HG02759 (cell line): ENCODE results near the gene NUBP2.

Experiments
- ATAC-seq: cut with Tn5 transposase; IDR thresholded peaks from one replicate; pipeline ENCODE4 v1.9.1; 2021; ENCODE audit warnings: mild to moderate bottlenecking, moderate library complexity; ENCODE audit not compliant: unreplicated experiment

The NUBP2 gene

DNA sequence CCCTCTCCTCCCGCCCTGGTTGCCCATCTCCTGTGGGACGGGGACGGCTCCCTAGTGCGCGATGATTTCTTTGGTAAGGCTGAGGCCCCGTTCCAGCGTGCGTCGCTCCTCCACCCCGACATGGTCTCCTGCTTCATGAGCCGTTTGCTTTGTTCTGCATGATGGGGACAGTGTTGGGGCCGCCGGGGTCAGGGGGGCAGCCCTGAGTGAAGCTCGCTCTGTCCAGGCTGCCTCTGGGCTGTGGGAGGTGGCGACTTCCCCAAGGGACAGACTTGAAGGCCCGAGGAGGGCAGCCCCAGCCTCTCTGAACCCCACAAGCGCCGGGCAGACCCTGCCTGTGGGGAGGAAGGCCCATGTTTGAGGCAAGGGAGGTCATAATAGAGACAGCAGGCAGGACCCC lies 23.8 kb upstream of the NUBP2 start:
- ATAC-seq = no peak

GRCh38 chr16:1759511-1759910 lies 23.2 kb upstream of the NUBP2 start:
- ATAC-seq = no peak

DNA sequence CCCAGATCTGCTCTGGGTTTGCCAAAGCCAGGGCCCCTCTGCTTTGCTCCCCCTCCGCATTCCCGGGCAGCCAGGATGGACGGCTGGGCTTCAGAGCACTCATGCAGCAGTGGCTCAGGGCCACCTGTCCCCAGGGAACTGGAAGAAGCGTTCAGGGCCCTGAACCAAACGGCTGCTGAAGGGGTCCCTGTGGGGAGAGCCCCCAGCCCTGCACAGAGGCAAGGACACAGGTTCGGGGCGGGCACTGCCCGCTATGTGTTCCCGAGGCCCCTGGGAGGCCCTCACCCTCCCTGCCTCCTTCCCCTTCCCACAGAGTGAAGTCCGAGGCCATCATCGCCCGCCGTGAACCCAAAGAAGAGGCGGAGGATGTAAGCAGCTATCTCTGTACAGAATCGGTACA lies 21.8 kb upstream of the NUBP2 start:
- no peak for ATAC-seq

DNA sequence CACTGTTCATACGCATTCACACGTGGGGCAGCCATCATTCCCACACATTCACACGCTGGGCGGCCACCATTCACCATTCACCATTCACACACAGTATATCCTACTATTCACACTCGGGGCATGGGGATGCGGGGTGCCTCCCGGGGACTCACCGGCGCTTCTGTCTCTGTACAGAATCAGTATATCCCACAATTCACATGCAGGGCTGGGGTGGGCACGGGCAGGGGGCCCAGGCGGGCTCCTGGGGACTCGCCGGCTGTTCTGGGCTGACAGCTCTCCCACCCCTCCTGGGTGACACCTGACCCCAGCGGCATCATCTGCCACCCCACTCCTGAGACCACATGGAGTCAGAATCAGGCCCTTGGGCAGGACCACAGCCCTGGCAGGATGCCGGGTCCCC lies 21.0 kb upstream of the NUBP2 start:
- ATAC-seq = no peak

GRCh38 chr16:1762196-1762878 lies 20.4 kb upstream of the NUBP2 start:
- ATAC-seq = no peak

DNA sequence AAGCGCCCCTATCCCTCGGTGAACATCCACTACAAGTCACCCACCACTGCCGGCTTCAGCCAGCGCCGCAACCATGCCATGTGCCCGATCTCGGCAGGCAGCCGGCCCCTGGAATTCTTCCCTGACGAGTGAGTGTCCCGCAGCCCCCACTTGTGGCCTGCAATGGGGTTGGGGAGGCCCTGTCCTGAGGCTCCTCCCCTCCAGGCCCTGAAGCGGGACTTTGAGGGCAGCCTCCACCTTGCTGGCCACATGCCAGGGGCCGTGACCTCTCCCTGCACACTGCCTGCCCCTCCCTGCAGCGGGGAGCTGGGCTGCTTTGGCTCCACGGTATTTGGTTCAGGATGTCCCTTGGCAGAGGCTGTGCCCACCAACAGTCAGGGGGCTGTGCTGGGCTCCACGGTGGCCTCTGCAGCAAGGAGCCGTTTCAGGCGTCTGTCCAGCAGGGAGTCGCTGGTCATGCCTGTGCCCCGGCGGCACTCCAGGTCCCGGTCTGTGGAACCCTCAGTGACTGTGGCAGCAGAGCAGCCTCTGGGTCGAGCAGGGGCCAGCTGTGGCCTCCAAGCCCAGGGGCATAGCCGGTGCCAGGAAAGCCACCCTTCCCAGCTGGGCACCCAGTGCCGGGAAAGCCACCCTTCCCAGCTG lies 19.8 kb upstream of the NUBP2 start:
- ATAC-seq = no peak

DNA sequence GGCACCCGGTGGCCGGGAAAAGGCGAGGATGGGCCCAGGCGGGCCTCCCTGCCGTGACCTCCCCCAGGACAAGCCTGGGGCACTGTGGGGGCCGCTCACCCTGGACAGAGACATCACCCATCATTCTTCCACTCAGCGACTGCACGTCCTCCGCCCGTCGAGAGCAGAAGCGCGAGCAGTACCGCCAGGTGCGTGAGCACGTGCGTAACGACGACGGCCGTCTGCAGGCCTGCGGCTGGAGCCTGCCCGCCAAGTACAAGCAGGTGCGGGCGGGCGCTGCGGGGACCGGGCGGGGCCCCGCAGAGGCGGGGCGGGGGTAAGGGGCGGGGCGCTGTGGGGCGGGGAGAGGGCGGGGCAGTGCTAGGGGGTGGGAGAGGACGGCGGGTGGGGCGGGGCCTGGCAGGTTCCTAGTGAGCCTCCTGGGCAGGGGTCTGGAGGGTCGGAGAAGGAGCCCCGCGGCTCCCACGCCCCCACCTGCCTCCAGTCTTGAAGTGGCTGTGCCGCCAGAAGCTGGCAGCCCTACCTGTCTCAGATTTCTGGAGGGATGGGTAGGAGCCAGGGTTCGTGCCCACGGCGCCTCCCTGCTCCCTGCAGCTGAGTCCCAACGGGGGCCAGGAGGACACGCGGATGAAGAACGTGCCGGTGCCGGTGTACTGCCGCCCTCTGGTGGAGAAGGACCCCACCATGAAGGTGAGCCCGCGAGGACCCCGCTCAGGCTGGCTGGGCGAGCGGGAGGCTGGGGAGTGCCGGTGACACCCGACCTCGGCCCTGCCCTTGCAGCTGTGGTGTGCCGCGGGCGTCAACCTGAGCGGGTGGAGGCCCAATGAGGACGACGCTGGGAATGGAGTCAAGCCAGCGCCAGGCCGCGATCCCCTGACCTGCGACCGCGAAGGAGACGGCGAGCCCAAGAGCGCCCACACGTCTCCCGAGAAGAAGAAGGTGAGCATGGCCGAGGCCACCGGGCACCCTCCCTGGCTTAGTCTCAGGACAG lies 18.9 kb upstream of the NUBP2 start:
- no peak for ATAC-seq

- ATAC-seq = no peak
Measured at GRCh38 chr16:1764971-1765370, 17.8 kb upstream of the NUBP2 start.

- no peak for ATAC-seq
Measured at GRCh38 chr16:1765826-1766225, 16.9 kb upstream of the NUBP2 start.

DNA sequence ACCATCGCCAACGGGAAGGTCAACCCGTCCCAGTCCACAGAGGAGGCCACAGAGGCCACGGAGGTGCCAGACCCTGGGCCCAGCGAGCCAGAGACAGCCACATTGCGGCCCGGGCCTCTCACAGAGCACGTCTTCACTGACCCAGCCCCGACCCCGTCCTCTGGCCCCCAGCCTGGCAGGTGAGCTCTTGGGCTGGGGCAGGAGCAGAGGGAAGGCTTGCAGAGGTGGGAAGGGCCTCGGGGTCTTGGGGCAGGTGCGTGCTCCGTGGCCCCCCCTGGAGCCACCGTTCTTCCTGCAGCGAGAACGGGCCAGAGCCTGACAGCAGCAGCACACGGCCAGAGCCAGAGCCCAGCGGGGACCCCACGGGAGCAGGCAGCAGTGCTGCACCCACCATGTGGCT lies 16.5 kb upstream of the NUBP2 start:
- ATAC-seq = no peak

DNA sequence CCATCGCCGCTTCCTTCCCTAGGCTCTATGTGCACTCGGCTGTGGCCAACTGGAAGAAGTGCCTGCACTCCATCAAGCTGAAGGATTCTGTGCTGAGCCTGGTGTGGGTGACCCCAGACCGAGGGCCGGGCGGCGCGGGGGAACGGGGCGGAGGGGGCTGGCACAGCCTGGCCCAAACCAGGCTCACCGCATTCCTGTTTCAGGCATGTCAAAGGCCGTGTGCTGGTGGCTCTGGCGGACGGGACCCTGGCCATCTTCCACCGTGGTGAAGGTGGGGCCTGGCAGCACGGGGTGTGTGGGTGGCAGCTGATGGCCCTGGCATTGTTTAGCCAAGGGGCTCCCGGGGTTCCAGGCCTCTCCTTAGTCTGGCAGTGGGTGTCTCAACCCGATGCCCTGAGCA lies 16.1 kb upstream of the NUBP2 start:
- ATAC-seq = no peak

DNA sequence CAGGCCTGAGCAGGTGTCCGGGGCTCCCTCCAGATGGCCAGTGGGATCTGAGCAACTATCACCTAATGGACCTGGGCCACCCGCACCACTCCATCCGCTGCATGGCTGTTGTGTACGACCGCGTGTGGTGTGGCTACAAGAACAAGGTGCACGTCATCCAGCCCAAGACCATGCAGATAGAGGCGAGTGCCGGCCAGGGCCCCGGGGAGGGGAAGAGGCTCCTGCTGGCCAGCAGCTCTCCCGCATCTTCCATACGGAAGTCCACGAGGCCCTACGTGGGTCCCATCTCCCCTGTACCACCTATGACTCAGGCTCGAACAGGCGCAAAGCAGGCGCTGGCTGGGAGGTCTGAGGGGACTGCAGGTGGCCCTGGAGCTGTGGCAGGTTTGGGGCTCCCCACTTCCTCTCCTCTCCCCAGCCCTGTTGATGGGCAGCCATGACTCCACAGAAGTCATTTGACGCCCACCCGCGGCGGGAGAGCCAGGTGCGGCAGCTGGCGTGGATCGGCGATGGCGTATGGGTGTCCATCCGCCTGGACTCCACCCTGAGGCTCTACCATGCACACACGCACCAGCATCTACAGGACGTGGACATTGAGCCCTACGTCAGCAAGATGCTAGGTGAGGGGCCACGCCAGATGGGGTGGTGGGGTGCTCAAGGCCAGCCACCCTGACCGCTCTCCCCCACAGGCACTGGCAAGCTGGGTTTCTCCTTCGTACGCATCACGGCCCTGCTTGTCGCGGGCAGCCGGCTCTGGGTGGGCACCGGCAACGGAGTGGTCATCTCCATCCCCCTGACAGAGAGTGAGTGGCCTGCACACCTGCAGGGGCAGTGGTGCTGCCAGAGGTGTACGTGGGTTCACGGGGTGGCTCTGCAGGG lies 15.4 kb upstream of the NUBP2 start:
- ATAC-seq = no peak

DNA sequence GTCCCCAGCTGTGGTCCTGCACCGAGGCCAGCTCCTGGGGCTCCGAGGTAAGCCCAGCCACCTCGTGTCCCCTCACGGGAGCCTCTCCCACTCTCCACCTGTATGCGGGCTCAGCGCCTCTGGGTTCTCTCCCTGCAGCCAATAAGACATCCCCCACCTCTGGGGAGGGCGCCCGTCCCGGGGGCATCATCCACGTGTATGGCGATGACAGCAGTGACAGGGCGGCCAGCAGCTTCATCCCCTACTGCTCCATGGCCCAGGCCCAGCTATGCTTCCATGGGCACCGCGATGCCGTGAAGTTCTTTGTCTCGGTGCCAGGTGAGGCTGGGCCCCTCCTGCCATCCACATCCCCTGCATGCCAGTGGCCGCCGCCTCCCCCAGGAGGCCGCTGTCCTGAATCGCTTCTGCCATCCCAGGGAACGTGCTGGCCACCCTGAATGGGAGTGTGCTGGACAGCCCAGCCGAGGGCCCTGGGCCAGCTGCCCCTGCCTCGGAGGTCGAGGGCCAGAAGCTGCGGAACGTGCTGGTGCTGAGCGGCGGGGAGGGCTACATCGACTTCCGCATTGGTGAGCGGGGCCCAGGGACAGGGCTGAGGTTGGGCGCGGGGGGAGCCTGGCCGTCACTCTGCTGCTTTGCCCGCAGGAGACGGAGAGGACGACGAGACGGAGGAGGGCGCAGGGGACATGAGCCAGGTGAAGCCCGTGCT lies 14.5 kb upstream of the NUBP2 start:
- ATAC-seq = no peak

GRCh38 chr16:1768767-1769401 lies 13.9 kb upstream of the NUBP2 start:
- ATAC-seq = no peak

DNA sequence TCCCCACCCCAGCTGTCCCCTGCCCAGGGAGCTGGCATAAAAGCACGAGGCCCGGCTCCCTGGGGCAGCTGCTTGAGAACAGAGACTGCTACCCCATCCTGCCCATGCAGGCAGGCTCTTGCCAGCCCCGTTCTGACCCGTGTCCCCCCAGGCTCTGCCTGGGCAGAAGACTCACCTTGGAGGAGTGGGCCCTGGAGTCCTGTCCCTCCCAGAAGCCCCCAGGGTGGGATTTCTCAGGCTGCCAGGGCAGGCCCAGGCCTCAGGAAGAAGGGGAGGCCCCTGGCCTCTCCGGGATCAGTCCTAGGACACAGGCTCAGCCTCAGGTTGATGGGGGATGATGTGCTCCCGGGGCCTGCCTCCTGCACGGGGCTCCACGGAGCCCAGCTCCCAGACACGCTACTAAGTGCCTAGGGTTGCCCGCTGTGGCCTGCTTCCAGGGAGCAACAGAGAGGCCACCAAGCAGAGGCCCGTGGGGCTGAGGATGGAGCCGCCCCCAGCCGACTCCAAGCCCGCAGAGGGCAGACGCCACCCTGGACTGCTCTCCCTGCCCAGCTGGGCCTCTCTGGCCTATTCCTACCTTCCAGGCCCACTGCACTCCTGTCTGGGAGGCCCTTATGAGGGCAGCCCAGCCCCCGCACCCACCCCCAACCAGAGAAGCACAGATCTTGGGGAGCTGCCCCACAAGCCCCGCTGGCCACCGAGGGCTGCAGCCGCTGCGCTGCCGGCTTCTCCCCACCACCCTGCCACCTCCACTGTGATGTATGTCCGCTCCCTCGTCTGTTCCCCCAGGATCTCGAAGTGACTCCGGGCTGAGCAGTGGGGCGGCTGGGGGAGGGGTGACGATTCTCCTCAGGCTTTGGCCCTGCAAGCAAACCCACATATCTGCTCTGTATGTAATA lies 13.1 kb upstream of the NUBP2 start:
- ATAC-seq = no peak

DNA sequence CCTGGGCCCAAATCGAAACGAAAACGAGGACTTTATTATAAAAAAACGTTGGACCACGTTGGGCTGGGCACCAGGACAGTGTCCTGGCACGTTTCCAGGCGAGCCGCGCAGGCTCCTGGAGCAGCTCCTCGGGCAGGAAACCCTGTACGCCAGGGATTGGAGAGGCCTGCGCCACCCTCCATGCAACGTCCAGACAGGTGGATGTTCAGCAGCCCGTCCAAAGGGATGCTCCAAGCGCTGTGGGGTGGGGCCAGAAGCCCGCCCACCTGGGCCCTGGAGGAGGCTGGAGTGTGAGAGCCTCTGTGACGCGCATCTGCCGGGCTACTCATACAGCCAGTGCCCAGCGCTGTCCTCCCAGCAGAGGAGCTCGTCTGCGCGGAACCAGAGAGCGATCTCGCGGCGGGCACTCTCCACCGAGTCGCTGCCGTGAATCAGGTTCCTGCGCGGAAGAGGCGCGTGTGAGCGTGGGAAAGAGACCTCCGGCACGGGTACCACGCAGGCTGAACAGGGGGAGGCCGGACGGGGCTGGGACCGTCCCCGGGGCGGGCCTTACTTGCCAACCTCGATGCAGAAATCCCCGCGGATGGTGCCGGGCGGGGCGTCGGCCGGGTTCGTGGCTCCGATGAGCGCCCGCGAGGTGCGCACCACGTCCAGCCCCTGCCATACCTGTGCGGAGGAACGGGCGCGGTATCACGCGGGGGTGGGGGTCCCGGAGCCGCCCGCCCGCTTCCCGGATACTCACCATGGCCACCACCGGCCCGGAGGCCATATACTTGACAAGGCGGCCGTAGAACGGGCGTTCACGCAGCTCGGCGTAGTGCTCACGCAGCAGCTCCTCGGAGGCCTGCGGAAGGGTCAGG lies 12.2 kb upstream of the NUBP2 start:
- ATAC-seq = no peak

GRCh38 chr16:1771188-1771863 lies 11.4 kb upstream of the NUBP2 start, which contains the start of gene NME3:
Gene NME3, minus strand, starts transcription at chr16:1771543. Its CDS starts 9 bp downstream, at chr16:1771534.
- ATAC-seq = peak; percentile 33
